SK-N-SH (cell line): Measurements from ENCODE around the gene AOAH.

ENCODE experiments used
- GABPA ChIP-seq: IDR thresholded peaks from 2 replicates; pipeline ENCODE4 v1.4.0; 2012; ENCODE audit warnings: low read depth, mild to moderate bottlenecking
- POLR2AphosphoS5 ChIP-seq: IDR thresholded peaks from 2 replicates; pipeline ENCODE4 v1.6.1; 2012; ENCODE audit warnings: low read depth, low read length
- TF ChIP-seq, protein P1 (sequence below): fragments of 200-600 bp; sonication (generic); IDR thresholded peaks from 2 replicates; pipeline ENCODE4 v1.6.1; 2017; ENCODE audit warnings: antibody characterized with exemption, mild to moderate bottlenecking, moderate library complexity

- TF ChIP-seq, protein P1, sequence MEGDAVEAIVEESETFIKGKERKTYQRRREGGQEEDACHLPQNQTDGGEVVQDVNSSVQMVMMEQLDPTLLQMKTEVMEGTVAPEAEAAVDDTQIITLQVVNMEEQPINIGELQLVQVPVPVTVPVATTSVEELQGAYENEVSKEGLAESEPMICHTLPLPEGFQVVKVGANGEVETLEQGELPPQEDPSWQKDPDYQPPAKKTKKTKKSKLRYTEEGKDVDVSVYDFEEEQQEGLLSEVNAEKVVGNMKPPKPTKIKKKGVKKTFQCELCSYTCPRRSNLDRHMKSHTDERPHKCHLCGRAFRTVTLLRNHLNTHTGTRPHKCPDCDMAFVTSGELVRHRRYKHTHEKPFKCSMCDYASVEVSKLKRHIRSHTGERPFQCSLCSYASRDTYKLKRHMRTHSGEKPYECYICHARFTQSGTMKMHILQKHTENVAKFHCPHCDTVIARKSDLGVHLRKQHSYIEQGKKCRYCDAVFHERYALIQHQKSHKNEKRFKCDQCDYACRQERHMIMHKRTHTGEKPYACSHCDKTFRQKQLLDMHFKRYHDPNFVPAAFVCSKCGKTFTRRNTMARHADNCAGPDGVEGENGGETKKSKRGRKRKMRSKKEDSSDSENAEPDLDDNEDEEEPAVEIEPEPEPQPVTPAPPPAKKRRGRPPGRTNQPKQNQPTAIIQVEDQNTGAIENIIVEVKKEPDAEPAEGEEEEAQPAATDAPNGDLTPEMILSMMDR = no peak
- TF ChIP-seq GABPA (no peak), POLR2AphosphoS5 (no peak)
These were observed 153.1 kb downstream of the AOAH start for GRCh38 chr7:36571190-36571560.
